HepG2 (cell line): ENCODE measurements around the gene CNTFR. TPM values are rescaled to one million over a fixed set of nuclear protein-coding genes. Genes with fewer than 3 reads are reported as not detected.

Experiments used
- ATAC-seq: fragments of 200-7000 bp; cut with Tn5 transposase; 3 replicates; pipeline ENCODE4 v1.9.1; 2020; ENCODE audit warnings: mild to moderate bottlenecking, moderate library complexity
- BruUV-seq: library from RNA; stranded (reverse); fragments of 400-500 nt; replicated peaks from 2 replicates; lab custom pipeline; 2021; lab: Mats Ljungman, UMichigan
- CTCF ChIA-PET: fragments of 300-600 bp; formaldehyde crosslinking; extraction: SDS; loops from one replicate; lab custom pipeline; 2021; ENCODE audit warnings: low total read pairs, inconsistent platforms, low intra/inter-chr PET ratio; lab: Yijun Ruan, JAX
- POLR2A ChIA-PET: fragments of 350-600 bp; sonication (Branson Sonifier 250); formaldehyde crosslinking; loops from one replicate; lab custom pipeline; 2020; ENCODE audit warnings: antibody characterized with exemption, inconsistent platforms; lab: Yijun Ruan, JAX
- DNase-seq: peaks from one replicate; pipeline ENCODE4 v3.0.0-alpha.2; 2015; ENCODE audit warnings: low spot score
- FAIRE-seq: peaks from 3 replicates; lab custom pipeline; 2011; peaks lifted over from hg19 to GRCh38; lab: Jason Lieb, UNC
- H2AFZ ChIP-seq: one replicate; pipeline ENCODE4 v1.6.1; 2011; ENCODE audit warnings: low read length, inconsistent platforms
- H3K27ac ChIP-seq: fragments of 300-600 bp; 3 replicates; pipeline ENCODE4 v1.8.0; 2011; ENCODE audit warnings: mixed run types, mild to moderate bottlenecking, mixed read lengths, low read length, inconsistent platforms; ENCODE audit not compliant: insufficient read depth; ENCODE audit errors: extremely low read length
- H3K27me3 ChIP-seq, 2 experiments: fragments of 200-600 bp in 1 of 2; 2 replicates in 1 of 2; 3 replicates in 1 of 2; pipeline versions ENCODE4 v1.6.0 to v1.8.0; 2011; ENCODE audit warnings: low read length in 2 of 2, mild to moderate bottlenecking in 2 of 2, moderate library complexity in 2 of 2, inconsistent platforms in 1 of 2; ENCODE audit not compliant: insufficient read depth in 2 of 2, control insufficient read depth in 1 of 2
- H3K36me3 ChIP-seq, 2 experiments: fragments of 200-600 bp in 1 of 2; replicated peaks in 1 of 2; 2 replicates in 1 of 2; 3 replicates in 1 of 2; pipeline versions ENCODE4 v1.5.1 to v1.8.0; 2011; ENCODE audit warnings: low read length in 2 of 2, inconsistent platforms in 1 of 2; ENCODE audit not compliant: insufficient read depth in 2 of 2, control insufficient read depth in 1 of 2
- H3K4me1 ChIP-seq: 2 replicates; pipeline ENCODE4 v1.5.1; 2012; ENCODE audit warnings: low read length, inconsistent platforms; ENCODE audit not compliant: insufficient read depth
- H3K4me2 ChIP-seq: 2 replicates; pipeline ENCODE4 v1.6.0; 2011; ENCODE audit warnings: low read depth, low read length, inconsistent platforms
- H3K4me3 ChIP-seq, 3 experiments: fragments of 200-600 bp in 1 of 3; sonication (generic), shearing (Covaris generic) in 1 of 3; replicated peaks in 1 of 3; 2 replicates each; pipeline ENCODE4 v1.5.1; 2011 to 2016; ENCODE audit warnings: low read length in 3 of 3, inconsistent platforms in 2 of 3, low read depth in 2 of 3, mild to moderate bottlenecking in 2 of 3, control low read depth in 1 of 3, mixed read lengths in 1 of 3; ENCODE audit not compliant: insufficient read depth in 1 of 3
- H3K79me2 ChIP-seq: one replicate; pipeline ENCODE4 v1.6.1; 2011; ENCODE audit warnings: low read length, inconsistent platforms; ENCODE audit not compliant: insufficient read depth
- H3K9ac ChIP-seq: 2 replicates; pipeline ENCODE4 v1.6.0; 2011; ENCODE audit warnings: mild to moderate bottlenecking, low read depth, low read length, inconsistent platforms; ENCODE audit not compliant: insufficient read depth
- H3K9me3 ChIP-seq: 2 replicates; pipeline ENCODE4 v1.5.1; 2012; ENCODE audit warnings: mild to moderate bottlenecking, low read length
- H4K20me1 ChIP-seq: 2 replicates; pipeline ENCODE4 v1.6.0; 2011; ENCODE audit warnings: inconsistent platforms, mild to moderate bottlenecking, low read length, moderate library complexity; ENCODE audit not compliant: insufficient read depth
- ATRX ChIP-seq: sonication (generic); formaldehyde crosslinking; IDR thresholded peaks from 2 replicates; pipeline ENCODE4 v1.4.0; 2020; ENCODE audit warnings: missing genetic modification reagents, borderline replicate concordance
- BRD4 ChIP-seq: sonication (generic); formaldehyde crosslinking; IDR thresholded peaks from 2 replicates; pipeline ENCODE4 v1.4.0; 2020; ENCODE audit warnings: missing genetic modification reagents
- FIP1L1 ChIP-seq: fragments of 200-400 bp; formaldehyde crosslinking; IDR thresholded peaks from 2 replicates; pipeline ENCODE4 v1.6.1; 2018; ENCODE audit warnings: low read depth, mild to moderate bottlenecking, low read length, moderate library complexity, borderline replicate concordance; ENCODE audit not compliant: insufficient read depth
- IKZF1 ChIP-seq: fragments of 450-650 bp; IDR thresholded peaks from 2 replicates; pipeline ENCODE4 v1.7.1; 2016
- MBD4 ChIP-seq: IDR thresholded peaks from 2 replicates; pipeline ENCODE4 v1.6.1; 2012; ENCODE audit warnings: low read length, inconsistent platforms, borderline replicate concordance
- MED8 ChIP-seq: sonication (generic); formaldehyde crosslinking; IDR thresholded peaks from 2 replicates; pipeline ENCODE4 v1.8.1; 2023; ENCODE audit warnings: mild to moderate bottlenecking, missing genetic modification reagents; ENCODE audit not compliant: insufficient replicate concordance
- NFIB ChIP-seq: sonication (generic); formaldehyde crosslinking; IDR thresholded peaks from 2 replicates; pipeline ENCODE4 v1.9.0; 2021; ENCODE audit warnings: missing genetic modification reagents, mild to moderate bottlenecking, borderline replicate concordance
- PLRG1 ChIP-seq: fragments of 450-650 bp; conservative IDR thresholded peaks from 2 replicates; pipeline ENCODE4 v1.6.1; 2016
- RBAK ChIP-seq: sonication (generic); formaldehyde crosslinking; IDR thresholded peaks from 2 replicates; pipeline ENCODE4 v1.5.1; 2020; ENCODE audit warnings: mild to moderate bottlenecking, missing genetic modification reagents
- REXO4 ChIP-seq: sonication (generic); formaldehyde crosslinking; IDR thresholded peaks from 2 replicates; pipeline ENCODE4 v1.8.0; 2022; ENCODE audit warnings: missing genetic modification reagents, mild to moderate bottlenecking, borderline replicate concordance
- SOX6 ChIP-seq, 2 experiments: fragments of 450-650 bp in 1 of 2; sonication (generic) in 1 of 2; formaldehyde crosslinking in 1 of 2; IDR thresholded peaks; 2 replicates each; pipeline versions ENCODE4 v1.4.0 to v1.6.1; 2017 to 2020; ENCODE audit warnings: antibody characterized with exemption in 1 of 2, mild to moderate bottlenecking in 1 of 2, missing genetic modification reagents in 1 of 2
- TBX3 ChIP-seq: fragments of 450-650 bp; IDR thresholded peaks from 2 replicates; pipeline ENCODE4 v1.6.1; 2017; ENCODE audit warnings: antibody characterized with exemption, mild to moderate bottlenecking, inconsistent platforms, borderline replicate concordance
- TOPORS ChIP-seq: sonication (generic); formaldehyde crosslinking; IDR thresholded peaks from 2 replicates; pipeline ENCODE4 v1.8.0; 2023; ENCODE audit warnings: mild to moderate bottlenecking, missing genetic modification reagents
- ZBTB8A ChIP-seq: sonication (generic); formaldehyde crosslinking; IDR thresholded peaks from 2 replicates; pipeline ENCODE4 v1.4.0; 2020; ENCODE audit warnings: mild to moderate bottlenecking, low read depth, missing genetic modification reagents, borderline replicate concordance
- ZNF335 ChIP-seq: sonication (generic); formaldehyde crosslinking; IDR thresholded peaks from 2 replicates; pipeline ENCODE4 v1.4.0; 2020; ENCODE audit warnings: missing genetic modification reagents
- ZNF564 ChIP-seq: sonication (generic); formaldehyde crosslinking; IDR thresholded peaks from 2 replicates; pipeline ENCODE4 v1.8.1; 2023; ENCODE audit warnings: mild to moderate bottlenecking, missing genetic modification reagents
- ZNF674 ChIP-seq: sonication (generic); formaldehyde crosslinking; IDR thresholded peaks from 2 replicates; pipeline ENCODE4 v1.5.0; 2020; ENCODE audit warnings: low read depth, mild to moderate bottlenecking, missing genetic modification reagents
- ZNF850 ChIP-seq: sonication (generic); formaldehyde crosslinking; conservative IDR thresholded peaks from 2 replicates; pipeline ENCODE4 v1.9.0; 2021; ENCODE audit warnings: mild to moderate bottlenecking, missing genetic modification reagents
- WGBS: methylation state at CpG from one replicate; pipeline ENCODE4 v1.1.6; 2017; ENCODE audit warnings: low lambda C conversion rate; 5-methylcytosine and 5-hydroxymethylcytosine counted together
- in situ Hi-C: cut with HindIII; loops from 2 replicates; pipeline ENCODE4 v1.10.0; 2017; ENCODE audit warnings: low pct_unique_long_range_greater_than_20kb; ENCODE audit not compliant: extremely low pct_ligation_motif_present
- intact Hi-C: fragments of 100-400 bp; cut with micrococcal nuclease; formaldehyde crosslinking; loops from one replicate; pipeline ENCODE4 v1.10.0; 2022; ENCODE audit not compliant: unreplicated experiment
- polyA plus RNA-seq, 8 experiments: library from polyadenylated mRNA; depleted of rRNA in 3 of 8; stranded (reverse) in 7 of 8; unstranded in 1 of 8; fragments of >200 nt; fragmentation: Illumina TruSeq in 4 of 8; extraction: Trizol in 4 of 8; gene quantifications; 2 replicates each; pipeline versions ENCODE4 v1.2.1 to v1.2.3, GENCODE V29; 2011 to 2016; ENCODE audit warnings: low read depth in 4 of 8, missing spikeins in 1 of 8, mixed read lengths in 1 of 8; ENCODE audit not compliant: insufficient read depth in 1 of 8
- total RNA-seq, 5 experiments: library from RNA; depleted of rRNA; stranded (reverse); fragments of >200 nt; fragmentation: Illumina TruSeq; extraction: Trizol; gene quantifications; 2 replicates each; pipeline ENCODE4 v1.2.3, GENCODE V29; 2016; ENCODE audit warnings: low read depth in 1 of 5
- TF ChIP-seq, protein P1 (sequence below): fragments of 450-650 bp; IDR thresholded peaks from 2 replicates; pipeline ENCODE4 v1.6.1; 2017; ENCODE audit warnings: mild to moderate bottlenecking

CNTFR gene
- total and polyA plus RNA-seq, 2 of the 13 experiments (the other 11 are each of a cell fraction or from before 2014, with no cell fraction given), result not detected

DNA sequence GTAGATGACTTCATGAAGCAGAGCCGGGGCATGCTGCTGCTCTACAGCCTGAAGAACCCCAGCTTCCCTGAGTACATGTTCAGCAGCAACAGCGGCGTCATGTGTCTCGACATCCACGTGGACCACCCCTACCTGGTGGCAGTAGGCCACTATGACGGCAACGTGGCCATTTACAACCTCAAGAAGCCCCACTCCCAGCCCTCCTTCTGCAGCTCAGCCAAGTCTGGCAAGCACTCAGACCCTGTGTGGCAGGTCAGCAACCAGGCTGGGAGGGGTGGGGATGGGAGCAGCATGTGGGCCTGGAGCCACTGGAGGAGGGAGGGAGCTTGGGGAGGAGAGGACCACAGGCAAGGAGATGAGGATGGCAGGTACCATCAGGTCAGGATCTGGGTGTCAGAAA lies 82.9 kb downstream of the CNTFR start (continued):
- TF ChIP-seq, protein P1, sequence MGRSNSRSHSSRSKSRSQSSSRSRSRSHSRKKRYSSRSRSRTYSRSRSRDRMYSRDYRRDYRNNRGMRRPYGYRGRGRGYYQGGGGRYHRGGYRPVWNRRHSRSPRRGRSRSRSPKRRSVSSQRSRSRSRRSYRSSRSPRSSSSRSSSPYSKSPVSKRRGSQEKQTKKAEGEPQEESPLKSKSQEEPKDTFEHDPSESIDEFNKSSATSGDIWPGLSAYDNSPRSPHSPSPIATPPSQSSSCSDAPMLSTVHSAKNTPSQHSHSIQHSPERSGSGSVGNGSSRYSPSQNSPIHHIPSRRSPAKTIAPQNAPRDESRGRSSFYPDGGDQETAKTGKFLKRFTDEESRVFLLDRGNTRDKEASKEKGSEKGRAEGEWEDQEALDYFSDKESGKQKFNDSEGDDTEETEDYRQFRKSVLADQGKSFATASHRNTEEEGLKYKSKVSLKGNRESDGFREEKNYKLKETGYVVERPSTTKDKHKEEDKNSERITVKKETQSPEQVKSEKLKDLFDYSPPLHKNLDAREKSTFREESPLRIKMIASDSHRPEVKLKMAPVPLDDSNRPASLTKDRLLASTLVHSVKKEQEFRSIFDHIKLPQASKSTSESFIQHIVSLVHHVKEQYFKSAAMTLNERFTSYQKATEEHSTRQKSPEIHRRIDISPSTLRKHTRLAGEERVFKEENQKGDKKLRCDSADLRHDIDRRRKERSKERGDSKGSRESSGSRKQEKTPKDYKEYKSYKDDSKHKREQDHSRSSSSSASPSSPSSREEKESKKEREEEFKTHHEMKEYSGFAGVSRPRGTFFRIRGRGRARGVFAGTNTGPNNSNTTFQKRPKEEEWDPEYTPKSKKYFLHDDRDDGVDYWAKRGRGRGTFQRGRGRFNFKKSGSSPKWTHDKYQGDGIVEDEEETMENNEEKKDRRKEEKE, result no peak
- no peak for TF ChIP-seq ZBTB8A (CRISPR knock-in tag)
- no peak for TF ChIP-seq ZNF335 (CRISPR knock-in tag)
- no peak for TF ChIP-seq ATRX
- no peak for TF ChIP-seq FIP1L1

DNA sequence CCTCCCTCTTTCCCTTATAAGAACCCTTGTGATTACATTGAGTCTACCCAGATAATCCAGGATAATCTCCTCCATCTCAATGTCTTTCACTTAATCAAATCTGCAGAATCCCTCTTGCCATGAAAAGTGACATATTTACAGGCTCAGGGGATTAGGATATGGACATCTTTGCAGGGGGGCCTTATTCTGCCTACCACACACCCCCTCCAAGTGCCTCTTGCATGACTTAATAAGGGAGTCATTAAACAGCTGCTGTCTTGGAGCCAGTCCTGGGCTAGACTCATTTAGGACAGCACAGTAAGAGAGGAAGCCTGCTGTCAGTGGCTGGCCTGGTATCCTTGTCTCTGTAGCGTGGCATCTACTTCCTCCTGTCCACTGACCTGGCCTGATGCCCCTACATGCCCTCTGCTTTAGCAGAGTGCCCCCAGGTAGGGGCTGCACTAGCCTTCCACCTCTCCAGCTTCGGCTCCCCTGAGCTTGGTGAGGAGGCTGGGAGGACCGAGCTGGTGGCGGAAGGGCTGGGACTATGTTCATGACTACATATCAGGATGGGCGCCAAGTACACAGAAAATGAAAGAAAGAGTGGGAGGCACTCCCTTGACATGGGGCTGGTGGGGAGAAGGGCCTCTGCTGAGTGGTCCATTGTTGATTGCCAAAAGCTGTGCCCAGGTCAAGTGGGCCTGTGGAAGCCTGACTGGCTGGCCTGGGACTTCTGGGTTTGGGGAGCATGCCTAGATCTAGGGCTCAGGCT lies 84.0 kb downstream of the CNTFR start:
- intact Hi-C loops (loop anchor here (10.0 kb wide), 1 partner anchor 171 kb away; no protein-coding TSS in a partner anchor), in situ Hi-C loops (no loop called here)
- Histone ChIP-seq H3K9ac (no peak overlapping the region), H2AFZ (no peak overlapping the region), H3K27ac (no peak overlapping the region), H3K4me1 (peaks cover 23% of the 10 kb centered on the region), H4K20me1 (no peaks in the 10 kb centered on the region; the same call in 1 of the 2 replicates), H3K4me3 (no peak overlapping the region), H3K36me3 (no peaks in the 10 kb centered on the region), H3K79me2 (no peaks in the 10 kb centered on the region), H3K9me3 (no peaks in the 10 kb centered on the region), H3K27me3 (peaks cover 4 to 37% of the 10 kb centered on the region in 2 experiments; a peak in 2 of 5 replicates), H3K4me2 (no peak overlapping the region)
- TF ChIP-seq SOX6 (IDR thresholded peaks at IDR 0.05), result no peak
- no peak for TF ChIP-seq SOX6 (CRISPR knock-in tag; IDR thresholded peaks at IDR 0.05)
- no peak for TF ChIP-seq ZNF564 (CRISPR knock-in tag)
- no peak for TF ChIP-seq TBX3
- no peak for TF ChIP-seq ZNF850
- no peak for TF ChIP-seq BRD4 (CRISPR knock-in tag)
- no peak for TF ChIP-seq RBAK (CRISPR knock-in tag)
- no peak for TF ChIP-seq TOPORS
- TF ChIP-seq NFIB (CRISPR knock-in tag), result no peak
- TF ChIP-seq MBD4, result no peak
- no peak for TF ChIP-seq PLRG1
- TF ChIP-seq IKZF1, result no peak
- no peak for TF ChIP-seq MED8 (CRISPR knock-in tag)
- no peak for TF ChIP-seq REXO4 (CRISPR knock-in tag)
- no peak for TF ChIP-seq ZNF674
- no TSS peak for BruUV-seq
- FAIRE-seq, result no peak
- ChIA-PET CTCF (no interaction called here), POLR2A (no interaction called here)
- 30% methylated on average over 2 of the region's 5 CpGs for WGBS
- ATAC-seq, result no peak
- DNase-seq, result no peak
